ENCODE measurements around the gene NFKBIZ. TPM values are rescaled to one million over a fixed set of nuclear protein-coding genes. Genes with fewer than 3 reads are reported as not detected.

NFKBIZ gene
- total and polyA plus RNA-seq, 9 of the 15 experiments (the other 6 are each of a cell fraction or from before 2014, with no cell fraction given) = 1.2 to 13.7 (median 5.7) TPM

GRCh38 chr3:101802179-101802578, 47.1 kb upstream of the NFKBIZ start:
- ChIA-PET CTCF (ENCODE audit: low intra/inter-chr PET ratio) (no interaction called here), POLR2A (no interaction called here)
- H3K79me2 ChIP-seq (ENCODE audit: control insufficient read depth, insufficient read depth, low read length) = no peaks in the 10 kb centered on the region
- ATAC-seq = no peak
- no peaks in the 10 kb centered on the region for H4K20me1 ChIP-seq (replicated peaks; ENCODE audit: control insufficient read depth, insufficient read depth, low read length)
- intact Hi-C loops (cut with micrococcal nuclease) (loop anchor here (2.0 kb wide), 1 partner anchor 107 kb away; no protein-coding TSS in a partner anchor), in situ Hi-C loops (cut with MboI) (loop anchor here (25.0 kb wide), 1 partner anchor 735 kb away; no protein-coding TSS in a partner anchor)
- H3K9me3 ChIP-seq (replicated peaks; ENCODE audit: control insufficient read depth, insufficient read depth, low read depth, low read length) = no peaks in the 10 kb centered on the region
- H3K4me1 ChIP-seq (replicated peaks in 1 of 2; ENCODE audit: control insufficient read depth in 2 of 2, insufficient read depth in 2 of 2, low read length in 2 of 2) = no peaks in the 10 kb centered on the region
- H3K27ac ChIP-seq (ENCODE audit: extremely low read depth, low read depth, low read length) = no peak overlapping the region
- H3K4me2 ChIP-seq (ENCODE audit: insufficient read depth, low read length) = no peak overlapping the region
- BruUV-seq (replicated peaks) = no TSS peak
- no peaks in the 10 kb centered on the region for H3K9me1 ChIP-seq (ENCODE audit: control insufficient read depth, insufficient read depth, low read length)
- peak; percentile 44; the same call in 1 of the 2 replicates for TF ChIP-seq ATF3 (IDR thresholded peaks at IDR 0.05)
- no peak for TF ChIP-seq ATF3 (CRISPR knock-in tag; conservative IDR thresholded peaks at IDR 0.05)
- TF ChIP-seq CBFA2T3 (IDR thresholded peaks at IDR 0.05) = peak; percentile 31; the same call in 1 of the 2 replicates
- 0 out of 2 replicates have a peak, but pooled peaks have one; percentile 19 for TF ChIP-seq FOSL1 (tag; conservative IDR thresholded peaks at IDR 0.05)
- TF ChIP-seq ZNF121 (CRISPR knock-in tag; conservative IDR thresholded peaks at IDR 0.05) = peak; percentile 67
- TF ChIP-seq RBM25 (IDR thresholded peaks at IDR 0.05; ENCODE audit: low read depth, low read length, severe bottlenecking) = peak; percentile 15
- TF ChIP-seq SMC3 (conservative IDR thresholded peaks at IDR 0.05; ENCODE audit: insufficient read depth, low read depth, low read length) = no peak
- TF ChIP-seq ADNP (tag; IDR thresholded peaks at IDR 0.05) = 0 out of 2 replicates have a peak, but pooled peaks have one; percentile 23
- 0 out of 4 replicates have a peak, but pooled peaks of 1 of the 2 experiments have one; percentile 23 for TF ChIP-seq FOXA3 (CRISPR knock-in tag; conservative IDR thresholded peaks at IDR 0.05 in 1 of 2, IDR thresholded peaks at IDR 0.05 in 1 of 2)
- TF ChIP-seq ZNF395 (CRISPR knock-in tag; IDR thresholded peaks at IDR 0.05) = no peak
- TF ChIP-seq ZNF3 (CRISPR knock-in tag; IDR thresholded peaks at IDR 0.05) = no peak
- peak; percentile 73; the same call in 1 of the 2 replicates for TF ChIP-seq JUND (IDR thresholded peaks at IDR 0.05; ENCODE audit: borderline replicate concordance, low read depth, low read length)
- peak; percentile 75; the same call in 2 of the 3 replicates for TF ChIP-seq JUND (tag; IDR thresholded peaks at IDR 0.05; ENCODE audit: borderline replicate concordance, low read depth, low read length)
- peak; percentile 21; the same call in 1 of the 2 replicates for TF ChIP-seq TAL1 (IDR thresholded peaks at IDR 0.05)
- H3K9ac ChIP-seq (ENCODE audit: insufficient read depth in 1 of 2, low read depth in 2 of 2, low read length in 2 of 2) = no peak overlapping the region
- 40% methylated on average over 2 of the region's 2 CpGs for WGBS (ENCODE audit: insufficient coverage, low coverage, missing lambda C conversion rate)
- FAIRE-seq = no peak
- H3K27me3 ChIP-seq (ENCODE audit: control insufficient read depth in 2 of 2, insufficient read depth in 2 of 2, low read length in 2 of 2) = no peaks in the 10 kb centered on the region
- no peak for DNase-seq (ENCODE audit: extremely low read depth in 1 of 4, low spot score in 3 of 4)
- no peak overlapping the region for H3K4me3 ChIP-seq
- H3K36me3 ChIP-seq (ENCODE audit: control insufficient read depth, insufficient read depth, low read length) = no peaks in the 10 kb centered on the region
- H2AFZ ChIP-seq (ENCODE audit: low read depth, low read length) = no peak overlapping the region
